HepG2 (cell line): ENCODE results near the gene SLC45A1. TPM values are rescaled to one million over a fixed set of nuclear protein-coding genes. Genes with fewer than 3 reads are reported as not detected.

ENCODE experiments used
- ARID2 ChIP-seq: sonication (generic); formaldehyde crosslinking; IDR thresholded peaks from 2 replicates; pipeline ENCODE4 v1.8.1; 2022; ENCODE audit warnings: mild to moderate bottlenecking, missing genetic modification reagents, borderline replicate concordance
- BATF2 ChIP-seq: sonication (generic); formaldehyde crosslinking; IDR thresholded peaks from 2 replicates; pipeline ENCODE4 v1.8.0; 2022; ENCODE audit warnings: mild to moderate bottlenecking, missing genetic modification reagents, moderate library complexity
- CBFB ChIP-seq: sonication (generic); formaldehyde crosslinking; IDR thresholded peaks from 2 replicates; pipeline ENCODE4 v1.4.0; 2020; ENCODE audit warnings: missing genetic modification reagents
- CREB1 ChIP-seq, 2 experiments: fragments of 450-650 bp in 1 of 2; IDR thresholded peaks; 2 replicates each; pipeline ENCODE4 v1.6.1; 2016 to 2017; ENCODE audit warnings: control low read depth in 1 of 2, mild to moderate bottlenecking in 1 of 2, missing compliant biosample characterization in 1 of 2, missing genetic modification characterization in 1 of 2
- LCORL ChIP-seq, 2 experiments: fragments of 450-650 bp in 1 of 2; sonication (generic) in 1 of 2; formaldehyde crosslinking in 1 of 2; IDR thresholded peaks; 2 replicates each; pipeline versions ENCODE4 v1.5.0 to v1.6.1; 2017 to 2020; ENCODE audit warnings: antibody characterized with exemption in 1 of 2, missing genetic modification reagents in 1 of 2
- MEIS2 ChIP-seq: sonication (generic); formaldehyde crosslinking; IDR thresholded peaks from 2 replicates; pipeline ENCODE4 v1.9.0; 2021; ENCODE audit warnings: mild to moderate bottlenecking, missing genetic modification reagents
- NKX3-1 ChIP-seq: sonication (generic); formaldehyde crosslinking; IDR thresholded peaks from 2 replicates; pipeline ENCODE4 v1.5.0; 2020; ENCODE audit warnings: missing genetic modification reagents
- PAX8 ChIP-seq: sonication (generic); formaldehyde crosslinking; IDR thresholded peaks from 2 replicates; pipeline ENCODE4 v1.8.0; 2022; ENCODE audit warnings: mild to moderate bottlenecking, missing genetic modification reagents, borderline replicate concordance
- PLSCR1 ChIP-seq: sonication (generic); formaldehyde crosslinking; IDR thresholded peaks from 2 replicates; pipeline ENCODE4 v1.5.0; 2020; ENCODE audit warnings: missing genetic modification reagents, mild to moderate bottlenecking, borderline replicate concordance
- RFX3 ChIP-seq: IDR thresholded peaks from 2 replicates; pipeline ENCODE4 v1.6.1; 2016; ENCODE audit warnings: missing biosample characterization, missing genetic modification reagents
- SUZ12 ChIP-seq: fragments of 150-350 bp; IDR thresholded peaks from 2 replicates; pipeline ENCODE4 v1.6.1; 2014; ENCODE audit warnings: low read depth, low read length
- THRA ChIP-seq: sonication (generic); formaldehyde crosslinking; IDR thresholded peaks from 2 replicates; pipeline ENCODE4 v1.4.0; 2020; ENCODE audit warnings: missing genetic modification reagents, borderline replicate concordance
- ZBTB1 ChIP-seq: sonication (generic); formaldehyde crosslinking; IDR thresholded peaks from 2 replicates; pipeline ENCODE4 v1.4.0; 2020; ENCODE audit warnings: missing genetic modification reagents, borderline replicate concordance
- ZBTB46 ChIP-seq: sonication (generic); formaldehyde crosslinking; IDR thresholded peaks from 2 replicates; pipeline ENCODE4 v1.4.0; 2020; ENCODE audit warnings: mild to moderate bottlenecking, missing genetic modification reagents, borderline replicate concordance
- ZMYM3 ChIP-seq: sonication (generic); formaldehyde crosslinking; IDR thresholded peaks from 2 replicates; pipeline ENCODE4 v1.5.1; 2020; ENCODE audit warnings: mild to moderate bottlenecking, missing genetic modification reagents
- ZNF543 ChIP-seq: sonication (generic); formaldehyde crosslinking; IDR thresholded peaks from 2 replicates; pipeline ENCODE4 v1.4.0; 2020; ENCODE audit warnings: mild to moderate bottlenecking, missing genetic modification reagents
- polyA plus RNA-seq, 8 experiments: library from polyadenylated mRNA; depleted of rRNA in 3 of 8; stranded (reverse) in 7 of 8; unstranded in 1 of 8; fragments of >200 nt; fragmentation: Illumina TruSeq in 4 of 8; extraction: Trizol in 4 of 8; gene quantifications; 2 replicates each; pipeline versions ENCODE4 v1.2.1 to v1.2.3, GENCODE V29; 2011 to 2016; ENCODE audit warnings: low read depth in 4 of 8, missing spikeins in 1 of 8, mixed read lengths in 1 of 8; ENCODE audit not compliant: insufficient read depth in 1 of 8
- total RNA-seq, 5 experiments: library from RNA; depleted of rRNA; stranded (reverse); fragments of >200 nt; fragmentation: Illumina TruSeq; extraction: Trizol; gene quantifications; 2 replicates each; pipeline ENCODE4 v1.2.3, GENCODE V29; 2016; ENCODE audit warnings: low read depth in 1 of 5
- TF ChIP-seq, protein P1 (sequence below): sonication (generic); formaldehyde crosslinking; IDR thresholded peaks from 2 replicates; pipeline ENCODE4 v1.5.0; 2020; ENCODE audit warnings: missing genetic modification reagents
- TF ChIP-seq, protein P2 (sequence below): IDR thresholded peaks from 2 replicates; pipeline ENCODE4 v1.6.1; 2016; ENCODE audit warnings: missing genetic modification reagents, missing compliant biosample characterization
- TF ChIP-seq, protein P3 (sequence below): sonication (generic); formaldehyde crosslinking; IDR thresholded peaks from 2 replicates; pipeline ENCODE4 v1.5.0; 2020; ENCODE audit warnings: missing genetic modification reagents

Gene SLC45A1
- total and polyA plus RNA-seq, 2 of the 13 experiments (the other 11 are each of a cell fraction or from before 2014, with no cell fraction given), result not detected

DNA sequence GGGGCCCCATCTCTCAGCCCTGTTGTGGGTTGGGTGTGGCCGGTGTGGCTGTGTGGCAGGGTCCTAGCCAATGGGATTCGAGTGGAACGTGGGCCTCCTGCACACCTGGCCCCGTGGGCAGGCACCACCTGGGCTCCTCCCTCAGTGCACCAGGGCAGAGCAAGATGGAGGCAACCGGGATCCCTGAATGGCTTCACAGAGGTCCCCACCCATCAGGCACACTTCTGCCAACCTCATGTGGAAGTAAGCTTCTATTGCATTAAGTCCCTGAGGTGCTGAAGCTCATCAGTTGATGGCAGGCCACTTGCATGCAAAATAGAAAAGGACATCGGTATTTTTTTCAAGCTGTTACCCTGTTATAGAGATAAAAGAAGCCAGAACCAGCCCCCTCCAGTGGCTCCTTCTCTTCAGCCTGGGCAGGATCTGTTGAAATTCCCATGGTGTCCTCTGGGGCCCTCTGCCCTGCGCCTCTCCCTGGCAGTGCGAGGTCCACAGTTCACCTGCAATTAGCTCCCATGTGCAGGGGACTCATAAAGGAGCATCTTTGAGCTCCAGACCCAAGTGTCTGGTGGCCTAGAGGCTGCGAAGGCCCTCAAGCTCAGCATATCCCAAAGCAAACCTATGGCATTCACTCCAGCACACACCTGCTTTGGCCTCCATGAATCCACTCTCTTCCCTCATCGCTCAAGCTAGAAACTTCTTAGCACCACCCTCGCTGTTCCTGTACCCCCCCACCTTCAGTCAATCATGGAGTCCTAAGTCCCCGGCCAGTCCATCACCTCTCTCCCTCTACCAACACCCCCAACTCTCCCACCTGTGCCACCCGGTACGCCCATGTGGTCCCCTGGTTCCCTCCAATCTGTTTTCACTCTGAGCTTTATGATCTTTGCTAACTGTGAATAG, 2.1 kb upstream of the SLC45A1 start (continued):
- TF ChIP-seq, protein P1, sequence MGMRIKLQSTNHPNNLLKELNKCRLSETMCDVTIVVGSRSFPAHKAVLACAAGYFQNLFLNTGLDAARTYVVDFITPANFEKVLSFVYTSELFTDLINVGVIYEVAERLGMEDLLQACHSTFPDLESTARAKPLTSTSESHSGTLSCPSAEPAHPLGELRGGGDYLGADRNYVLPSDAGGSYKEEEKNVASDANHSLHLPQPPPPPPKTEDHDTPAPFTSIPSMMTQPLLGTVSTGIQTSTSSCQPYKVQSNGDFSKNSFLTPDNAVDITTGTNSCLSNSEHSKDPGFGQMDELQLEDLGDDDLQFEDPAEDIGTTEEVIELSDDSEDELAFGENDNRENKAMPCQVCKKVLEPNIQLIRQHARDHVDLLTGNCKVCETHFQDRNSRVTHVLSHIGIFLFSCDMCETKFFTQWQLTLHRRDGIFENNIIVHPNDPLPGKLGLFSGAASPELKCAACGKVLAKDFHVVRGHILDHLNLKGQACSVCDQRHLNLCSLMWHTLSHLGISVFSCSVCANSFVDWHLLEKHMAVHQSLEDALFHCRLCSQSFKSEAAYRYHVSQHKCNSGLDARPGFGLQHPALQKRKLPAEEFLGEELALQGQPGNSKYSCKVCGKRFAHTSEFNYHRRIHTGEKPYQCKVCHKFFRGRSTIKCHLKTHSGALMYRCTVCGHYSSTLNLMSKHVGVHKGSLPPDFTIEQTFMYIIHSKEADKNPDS (CRISPR knock-in tag), result no peak
- TF ChIP-seq, protein P2, sequence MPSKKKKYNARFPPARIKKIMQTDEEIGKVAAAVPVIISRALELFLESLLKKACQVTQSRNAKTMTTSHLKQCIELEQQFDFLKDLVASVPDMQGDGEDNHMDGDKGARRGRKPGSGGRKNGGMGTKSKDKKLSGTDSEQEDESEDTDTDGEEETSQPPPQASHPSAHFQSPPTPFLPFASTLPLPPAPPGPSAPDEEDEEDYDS (CRISPR knock-in tag), result 0 out of 2 replicates have a peak, but pooled peaks have one; percentile 23
- no peak for TF ChIP-seq NKX3-1 (CRISPR knock-in tag)
- no peak for TF ChIP-seq BATF2 (CRISPR knock-in tag)
- no peak for TF ChIP-seq CBFB (CRISPR knock-in tag)
- TF ChIP-seq CREB1 (IDR thresholded peaks at IDR 0.05), result no peak
- TF ChIP-seq CREB1 (CRISPR knock-in tag; IDR thresholded peaks at IDR 0.05), result 0 out of 2 replicates have a peak, but pooled peaks have one; percentile 47
- no peak for TF ChIP-seq RFX3 (CRISPR knock-in tag)
- no peak for TF ChIP-seq PLSCR1
- no peak for TF ChIP-seq ZNF543 (CRISPR knock-in tag)
- TF ChIP-seq SUZ12, result no peak
- TF ChIP-seq ZBTB1, result no peak
- TF ChIP-seq LCORL (IDR thresholded peaks at IDR 0.05), result no peak
- TF ChIP-seq LCORL (CRISPR knock-in tag; IDR thresholded peaks at IDR 0.05), result peak; percentile 39; the same call in 1 of the 2 replicates
- 0 out of 2 replicates have a peak, but pooled peaks have one; percentile 36 for TF ChIP-seq MEIS2 (CRISPR knock-in tag)
- TF ChIP-seq ZBTB46, result no peak
- TF ChIP-seq ZMYM3 (CRISPR knock-in tag), result 0 out of 2 replicates have a peak, but pooled peaks have one; percentile 30
- peak; percentile 67; the same call in 1 of the 2 replicates for TF ChIP-seq THRA
- TF ChIP-seq ARID2, result no peak
- no peak for TF ChIP-seq PAX8
- TF ChIP-seq, protein P3, sequence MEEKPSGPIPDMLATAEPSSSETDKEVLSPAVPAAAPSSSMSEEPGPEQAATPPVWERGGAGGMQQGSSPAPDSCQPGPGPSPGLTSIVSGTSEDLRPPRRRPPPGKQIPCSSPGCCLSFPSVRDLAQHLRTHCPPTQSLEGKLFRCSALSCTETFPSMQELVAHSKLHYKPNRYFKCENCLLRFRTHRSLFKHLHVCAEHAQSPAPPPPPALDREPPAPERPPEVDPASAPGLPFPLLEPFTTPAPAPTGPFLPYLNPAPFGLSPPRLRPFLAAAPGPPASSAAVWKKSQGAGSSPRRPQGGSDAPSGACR (CRISPR knock-in tag), result 0 out of 2 replicates have a peak, but pooled peaks have one; percentile 53
